Measurements from ENCODE around the gene SERPINA5. TPM values are rescaled to one million over a fixed set of nuclear protein-coding genes. Genes with fewer than 3 reads are reported as not detected.

SERPINA5 gene
- total and polyA plus RNA-seq, 2 of the 13 experiments (the other 11 are each of a cell fraction or from before 2014, with no cell fraction given), result 449 to 498 TPM

DNA sequence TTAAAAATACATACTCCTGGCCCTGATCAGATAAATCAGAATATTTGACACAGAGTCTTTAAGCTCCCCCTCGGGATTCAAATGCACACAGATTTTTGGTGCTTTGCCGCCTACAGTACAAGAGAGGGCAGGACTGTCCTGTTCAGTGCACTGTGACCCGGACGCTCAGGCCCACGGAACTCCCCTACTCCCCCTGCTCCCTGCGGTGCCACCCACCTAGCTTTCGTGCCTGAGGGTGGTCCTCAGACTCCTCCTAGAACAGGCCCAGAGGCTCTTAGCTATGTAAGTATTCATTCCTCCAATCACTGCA lies 17.2 kb downstream of the SERPINA5 start (continued):
- TF ChIP-seq, protein P1, sequence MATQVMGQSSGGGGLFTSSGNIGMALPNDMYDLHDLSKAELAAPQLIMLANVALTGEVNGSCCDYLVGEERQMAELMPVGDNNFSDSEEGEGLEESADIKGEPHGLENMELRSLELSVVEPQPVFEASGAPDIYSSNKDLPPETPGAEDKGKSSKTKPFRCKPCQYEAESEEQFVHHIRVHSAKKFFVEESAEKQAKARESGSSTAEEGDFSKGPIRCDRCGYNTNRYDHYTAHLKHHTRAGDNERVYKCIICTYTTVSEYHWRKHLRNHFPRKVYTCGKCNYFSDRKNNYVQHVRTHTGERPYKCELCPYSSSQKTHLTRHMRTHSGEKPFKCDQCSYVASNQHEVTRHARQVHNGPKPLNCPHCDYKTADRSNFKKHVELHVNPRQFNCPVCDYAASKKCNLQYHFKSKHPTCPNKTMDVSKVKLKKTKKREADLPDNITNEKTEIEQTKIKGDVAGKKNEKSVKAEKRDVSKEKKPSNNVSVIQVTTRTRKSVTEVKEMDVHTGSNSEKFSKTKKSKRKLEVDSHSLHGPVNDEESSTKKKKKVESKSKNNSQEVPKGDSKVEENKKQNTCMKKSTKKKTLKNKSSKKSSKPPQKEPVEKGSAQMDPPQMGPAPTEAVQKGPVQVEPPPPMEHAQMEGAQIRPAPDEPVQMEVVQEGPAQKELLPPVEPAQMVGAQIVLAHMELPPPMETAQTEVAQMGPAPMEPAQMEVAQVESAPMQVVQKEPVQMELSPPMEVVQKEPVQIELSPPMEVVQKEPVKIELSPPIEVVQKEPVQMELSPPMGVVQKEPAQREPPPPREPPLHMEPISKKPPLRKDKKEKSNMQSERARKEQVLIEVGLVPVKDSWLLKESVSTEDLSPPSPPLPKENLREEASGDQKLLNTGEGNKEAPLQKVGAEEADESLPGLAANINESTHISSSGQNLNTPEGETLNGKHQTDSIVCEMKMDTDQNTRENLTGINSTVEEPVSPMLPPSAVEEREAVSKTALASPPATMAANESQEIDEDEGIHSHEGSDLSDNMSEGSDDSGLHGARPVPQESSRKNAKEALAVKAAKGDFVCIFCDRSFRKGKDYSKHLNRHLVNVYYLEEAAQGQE (IDR thresholded peaks at IDR 0.05; ENCODE audit: borderline replicate concordance in 1 of 2, low read depth in 1 of 2, low read length in 2 of 2), result no peak
- TF ChIP-seq ZBTB21 (CRISPR knock-in tag; IDR thresholded peaks at IDR 0.05), result no peak
- no peak for TF ChIP-seq SRSF1 (optimal IDR thresholded peaks at IDR 0.05; ENCODE audit: low read depth, low read length)

DNA sequence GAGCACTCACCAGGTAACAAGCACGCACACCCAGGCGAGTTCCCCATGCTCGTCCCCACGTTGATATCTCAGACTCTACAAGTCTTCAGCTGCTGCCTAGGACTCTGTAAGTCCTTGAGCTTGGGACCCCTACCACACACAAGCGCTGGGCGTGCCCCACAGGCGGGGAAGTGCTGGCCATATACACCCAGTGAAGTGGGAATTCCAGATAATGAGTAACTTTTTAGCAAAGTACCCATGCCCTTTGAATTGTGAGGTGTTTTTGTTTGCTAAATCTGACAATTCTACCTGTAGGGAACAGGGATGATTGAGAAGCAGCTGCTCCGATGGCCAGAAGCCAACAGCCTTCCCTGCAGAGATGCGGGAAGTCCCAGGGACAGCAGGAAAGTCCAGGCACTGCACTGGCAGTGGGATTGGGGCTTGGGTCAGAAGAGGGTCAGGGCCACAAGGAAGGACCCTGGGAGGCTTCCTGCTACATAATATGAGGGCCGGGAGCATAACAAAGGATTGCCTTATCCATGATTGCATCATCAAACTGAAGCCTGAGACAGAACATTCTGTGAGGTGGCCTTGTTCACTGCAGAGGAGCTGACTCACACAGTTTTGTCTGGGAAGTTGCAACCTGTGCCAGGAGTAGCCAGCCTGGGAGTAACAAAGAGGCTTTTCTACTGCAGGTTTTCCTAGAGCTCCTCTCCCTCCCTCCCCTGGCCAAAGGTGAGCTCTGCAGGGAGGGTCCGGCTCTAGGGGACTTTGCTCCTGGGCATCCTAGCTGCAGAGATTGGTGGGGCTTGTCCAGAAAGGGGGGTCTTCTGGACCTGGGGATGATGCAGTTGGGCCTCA lies 17.8 kb downstream of the SERPINA5 start:
- Histone ChIP-seq H3K4me3 (replicated peaks in 1 of 3; ENCODE audit: insufficient read depth in 1 of 3, low read depth in 2 of 3, low read length in 3 of 3) (peak overlapping the region; percentile 52 to 68 (median 56)), H3K79me2 (ENCODE audit: insufficient read depth, low read length) (peaks cover 37% of the 10 kb centered on the region), H3K36me3 (replicated peaks in 1 of 2; ENCODE audit: control insufficient read depth in 1 of 2, insufficient read depth in 2 of 2, low read length in 2 of 2) (no peaks in the 10 kb centered on the region), H3K9ac (ENCODE audit: insufficient read depth, low read depth, low read length) (peak overlapping the region; percentile 82), H3K27me3 (ENCODE audit: control insufficient read depth in 1 of 2, insufficient read depth in 2 of 2, low read length in 2 of 2) (no peaks in the 10 kb centered on the region), H3K4me2 (ENCODE audit: low read depth, low read length) (peak overlapping the region; percentile 94), H3K4me1 (ENCODE audit: insufficient read depth, low read length) (peaks cover 97% of the 10 kb centered on the region), H2AFZ (ENCODE audit: low read length) (no peak overlapping the region), H4K20me1 (ENCODE audit: insufficient read depth, low read length) (no peaks in the 10 kb centered on the region), H3K27ac (ENCODE audit: extremely low read length, insufficient read depth, low read length) (peak overlapping the region; percentile 96), H3K9me3 (ENCODE audit: low read length) (no peaks in the 10 kb centered on the region)
- POLR2A ChIA-PET, result interaction anchor here (0.6 to 15.7 kb wide), 36 partner anchors 11 to 951 kb away, joined by 3 to 638 read pairs (median 5); partner anchors contain the start of genes SERPINA1, SERPINA3, SERPINA4 and SERPINA5
- 0% methylated on average over 9 of the region's 11 CpGs for WGBS (ENCODE audit: low lambda C conversion rate)
- BruUV-seq (replicated peaks), result no TSS peak
- in situ Hi-C loops (cut with HindIII; ENCODE audit: extremely low pct_ligation_motif_present, low pct_unique_long_range_greater_than_20kb), result no loop called here
- intact Hi-C loops (cut with micrococcal nuclease; ENCODE audit: unreplicated experiment), result loop anchor here (1.0 to 5.0 kb wide), 6 partner anchors 13 to 1462 kb away; partner anchors contain the start of genes SERPINA3, SERPINA4 and SERPINA5
- ATAC-seq (peak; percentile 77), FAIRE-seq (peak; percentile 98), DNase-seq (ENCODE audit: low spot score) (peak; percentile 100)
- CTCF ChIA-PET (ENCODE audit: low intra/inter-chr PET ratio, low total read pairs), result interaction anchor here (1.0 kb wide), 1 partner anchor 50 kb away, joined by 5 read pairs; no protein-coding TSS in a partner anchor
- TF ChIP-seq, protein P2, sequence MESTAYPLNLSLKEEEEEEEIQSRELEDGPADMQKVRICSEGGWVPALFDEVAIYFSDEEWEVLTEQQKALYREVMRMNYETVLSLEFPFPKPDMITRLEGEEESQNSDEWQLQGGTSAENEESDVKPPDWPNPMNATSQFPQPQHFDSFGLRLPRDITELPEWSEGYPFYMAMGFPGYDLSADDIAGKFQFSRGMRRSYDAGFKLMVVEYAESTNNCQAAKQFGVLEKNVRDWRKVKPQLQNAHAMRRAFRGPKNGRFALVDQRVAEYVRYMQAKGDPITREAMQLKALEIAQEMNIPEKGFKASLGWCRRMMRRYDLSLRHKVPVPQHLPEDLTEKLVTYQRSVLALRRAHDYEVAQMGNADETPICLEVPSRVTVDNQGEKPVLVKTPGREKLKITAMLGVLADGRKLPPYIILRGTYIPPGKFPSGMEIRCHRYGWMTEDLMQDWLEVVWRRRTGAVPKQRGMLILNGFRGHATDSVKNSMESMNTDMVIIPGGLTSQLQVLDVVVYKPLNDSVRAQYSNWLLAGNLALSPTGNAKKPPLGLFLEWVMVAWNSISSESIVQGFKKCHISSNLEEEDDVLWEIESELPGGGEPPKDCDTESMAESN (CRISPR knock-in tag; conservative IDR thresholded peaks at IDR 0.05), result peak; percentile 96
- no peak; the same call in 1 of the 2 replicates for TF ChIP-seq ZNF274 (CRISPR knock-in tag; IDR thresholded peaks at IDR 0.05)
- no peak for TF ChIP-seq CENPX (CRISPR knock-in tag; IDR thresholded peaks at IDR 0.05)
- no peak for TF ChIP-seq ZNF3 (CRISPR knock-in tag; IDR thresholded peaks at IDR 0.05)
- TF ChIP-seq, protein P3, sequence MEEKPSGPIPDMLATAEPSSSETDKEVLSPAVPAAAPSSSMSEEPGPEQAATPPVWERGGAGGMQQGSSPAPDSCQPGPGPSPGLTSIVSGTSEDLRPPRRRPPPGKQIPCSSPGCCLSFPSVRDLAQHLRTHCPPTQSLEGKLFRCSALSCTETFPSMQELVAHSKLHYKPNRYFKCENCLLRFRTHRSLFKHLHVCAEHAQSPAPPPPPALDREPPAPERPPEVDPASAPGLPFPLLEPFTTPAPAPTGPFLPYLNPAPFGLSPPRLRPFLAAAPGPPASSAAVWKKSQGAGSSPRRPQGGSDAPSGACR (CRISPR knock-in tag; IDR thresholded peaks at IDR 0.05), result peak; percentile 69; the same call in 1 of the 2 replicates
- TF ChIP-seq, protein P4, sequence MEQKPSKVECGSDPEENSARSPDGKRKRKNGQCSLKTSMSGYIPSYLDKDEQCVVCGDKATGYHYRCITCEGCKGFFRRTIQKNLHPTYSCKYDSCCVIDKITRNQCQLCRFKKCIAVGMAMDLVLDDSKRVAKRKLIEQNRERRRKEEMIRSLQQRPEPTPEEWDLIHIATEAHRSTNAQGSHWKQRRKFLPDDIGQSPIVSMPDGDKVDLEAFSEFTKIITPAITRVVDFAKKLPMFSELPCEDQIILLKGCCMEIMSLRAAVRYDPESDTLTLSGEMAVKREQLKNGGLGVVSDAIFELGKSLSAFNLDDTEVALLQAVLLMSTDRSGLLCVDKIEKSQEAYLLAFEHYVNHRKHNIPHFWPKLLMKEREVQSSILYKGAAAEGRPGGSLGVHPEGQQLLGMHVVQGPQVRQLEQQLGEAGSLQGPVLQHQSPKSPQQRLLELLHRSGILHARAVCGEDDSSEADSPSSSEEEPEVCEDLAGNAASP (CRISPR knock-in tag; IDR thresholded peaks at IDR 0.05; ENCODE audit: borderline replicate concordance), result peak; percentile 95
- no peak for TF ChIP-seq NR3C1 (CRISPR knock-in tag; IDR thresholded peaks at IDR 0.05)
- TF ChIP-seq ZNF569 (CRISPR knock-in tag; IDR thresholded peaks at IDR 0.05; ENCODE audit: borderline replicate concordance), result no peak
- peak; percentile 99 for TF ChIP-seq CEBPG (CRISPR knock-in tag; IDR thresholded peaks at IDR 0.05)
- no peak for TF ChIP-seq ZNF816 (CRISPR knock-in tag; IDR thresholded peaks at IDR 0.05; ENCODE audit: borderline replicate concordance)
- TF ChIP-seq ZSCAN31 (CRISPR knock-in tag; IDR thresholded peaks at IDR 0.05; ENCODE audit: low read depth), result peak; percentile 54; the same call in 1 of the 2 replicates
